GM12878 (cell line): ENCODE measurements around the gene RNF150.

Experiments used
- CBFB ChIP-seq: IDR thresholded peaks from 2 replicates; pipeline ENCODE4 v1.6.1; 2016; ENCODE audit warnings: antibody characterized with exemption, low read depth
- PML ChIP-seq: IDR thresholded peaks from 2 replicates; pipeline ENCODE4 v1.6.1; 2012; ENCODE audit warnings: low read length, inconsistent platforms
- RB1 ChIP-seq: fragments of 450-650 bp; formaldehyde crosslinking; IDR thresholded peaks from 2 replicates; pipeline ENCODE4 v1.6.1; 2017; ENCODE audit warnings: mild to moderate bottlenecking, borderline replicate concordance
- ZBED1 ChIP-seq: IDR thresholded peaks from 2 replicates; pipeline ENCODE4 v1.6.1; 2016; ENCODE audit warnings: borderline replicate concordance
- TF ChIP-seq, protein P1 (sequence below): fragments of 450-650 bp; IDR thresholded peaks from 2 replicates; pipeline ENCODE4 v1.6.1; 2016; ENCODE audit warnings: mild to moderate bottlenecking
- TF ChIP-seq, protein P2 (sequence below): fragments of 450-650 bp; IDR thresholded peaks from 2 replicates; pipeline ENCODE4 v1.6.1; 2018; ENCODE audit warnings: mild to moderate bottlenecking, low read depth, moderate library complexity; ENCODE audit not compliant: partially characterized antibody
- TF ChIP-seq, protein P3 (sequence below), 3 experiments: IDR thresholded peaks in 2 of 3; conservative IDR thresholded peaks in 1 of 3; 2 replicates each; pipeline ENCODE4 v1.5.1; 2011; ENCODE audit warnings: low read depth in 3 of 3, low read length in 3 of 3, mild to moderate bottlenecking in 3 of 3, control low read depth in 2 of 3, moderate library complexity in 2 of 3, inconsistent platforms in 1 of 3, mixed read lengths in 1 of 3; ENCODE audit not compliant: control insufficient read depth in 2 of 3, insufficient read depth in 1 of 3; ENCODE audit errors: extremely low read depth in 1 of 3

DNA sequence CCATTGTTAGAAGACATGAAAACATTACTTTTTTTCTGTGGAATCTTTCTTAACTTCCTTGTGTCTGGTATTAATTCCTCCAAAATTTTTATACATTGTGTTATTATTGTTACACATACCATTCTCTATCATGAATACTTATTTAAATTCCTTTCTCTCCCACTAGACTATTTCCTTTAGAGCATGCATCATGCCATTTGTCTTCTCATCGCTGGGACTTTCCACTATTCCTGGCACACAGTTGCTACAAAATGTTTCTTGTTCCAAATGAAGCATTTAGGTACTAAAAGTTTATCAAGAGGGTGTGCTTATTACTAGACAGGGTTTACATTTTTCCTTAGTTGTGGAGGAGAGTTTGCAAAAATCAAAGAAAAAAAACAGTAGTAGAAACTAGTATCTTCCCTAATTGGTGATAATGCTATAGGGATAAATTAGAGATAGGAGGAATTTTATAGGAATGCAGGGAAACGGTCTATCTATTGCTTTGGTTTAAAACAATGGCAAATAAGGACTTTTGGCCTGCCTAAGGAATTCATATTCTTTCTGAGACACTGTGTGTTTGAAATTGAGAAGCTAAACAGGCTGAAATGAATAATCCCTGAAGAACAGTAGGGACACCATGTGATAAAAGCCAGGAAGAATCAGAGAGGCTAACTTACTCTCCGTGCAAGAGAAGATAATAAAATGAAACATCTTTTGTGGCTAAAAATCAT, 189.6 kb downstream of the RNF150 start:
- TF ChIP-seq, protein P1, sequence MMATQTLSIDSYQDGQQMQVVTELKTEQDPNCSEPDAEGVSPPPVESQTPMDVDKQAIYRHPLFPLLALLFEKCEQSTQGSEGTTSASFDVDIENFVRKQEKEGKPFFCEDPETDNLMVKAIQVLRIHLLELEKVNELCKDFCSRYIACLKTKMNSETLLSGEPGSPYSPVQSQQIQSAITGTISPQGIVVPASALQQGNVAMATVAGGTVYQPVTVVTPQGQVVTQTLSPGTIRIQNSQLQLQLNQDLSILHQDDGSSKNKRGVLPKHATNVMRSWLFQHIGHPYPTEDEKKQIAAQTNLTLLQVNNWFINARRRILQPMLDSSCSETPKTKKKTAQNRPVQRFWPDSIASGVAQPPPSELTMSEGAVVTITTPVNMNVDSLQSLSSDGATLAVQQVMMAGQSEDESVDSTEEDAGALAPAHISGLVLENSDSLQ, result no peak
- no peak for TF ChIP-seq RB1
- TF ChIP-seq, protein P2, sequence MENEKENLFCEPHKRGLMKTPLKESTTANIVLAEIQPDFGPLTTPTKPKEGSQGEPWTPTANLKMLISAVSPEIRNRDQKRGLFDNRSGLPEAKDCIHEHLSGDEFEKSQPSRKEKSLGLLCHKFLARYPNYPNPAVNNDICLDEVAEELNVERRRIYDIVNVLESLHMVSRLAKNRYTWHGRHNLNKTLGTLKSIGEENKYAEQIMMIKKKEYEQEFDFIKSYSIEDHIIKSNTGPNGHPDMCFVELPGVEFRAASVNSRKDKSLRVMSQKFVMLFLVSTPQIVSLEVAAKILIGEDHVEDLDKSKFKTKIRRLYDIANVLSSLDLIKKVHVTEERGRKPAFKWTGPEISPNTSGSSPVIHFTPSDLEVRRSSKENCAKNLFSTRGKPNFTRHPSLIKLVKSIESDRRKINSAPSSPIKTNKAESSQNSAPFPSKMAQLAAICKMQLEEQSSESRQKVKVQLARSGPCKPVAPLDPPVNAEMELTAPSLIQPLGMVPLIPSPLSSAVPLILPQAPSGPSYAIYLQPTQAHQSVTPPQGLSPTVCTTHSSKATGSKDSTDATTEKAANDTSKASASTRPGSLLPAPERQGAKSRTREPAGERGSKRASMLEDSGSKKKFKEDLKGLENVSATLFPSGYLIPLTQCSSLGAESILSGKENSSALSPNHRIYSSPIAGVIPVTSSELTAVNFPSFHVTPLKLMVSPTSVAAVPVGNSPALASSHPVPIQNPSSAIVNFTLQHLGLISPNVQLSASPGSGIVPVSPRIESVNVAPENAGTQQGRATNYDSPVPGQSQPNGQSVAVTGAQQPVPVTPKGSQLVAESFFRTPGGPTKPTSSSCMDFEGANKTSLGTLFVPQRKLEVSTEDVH, result no peak
- TF ChIP-seq CBFB, result no peak
- TF ChIP-seq, protein P3, sequence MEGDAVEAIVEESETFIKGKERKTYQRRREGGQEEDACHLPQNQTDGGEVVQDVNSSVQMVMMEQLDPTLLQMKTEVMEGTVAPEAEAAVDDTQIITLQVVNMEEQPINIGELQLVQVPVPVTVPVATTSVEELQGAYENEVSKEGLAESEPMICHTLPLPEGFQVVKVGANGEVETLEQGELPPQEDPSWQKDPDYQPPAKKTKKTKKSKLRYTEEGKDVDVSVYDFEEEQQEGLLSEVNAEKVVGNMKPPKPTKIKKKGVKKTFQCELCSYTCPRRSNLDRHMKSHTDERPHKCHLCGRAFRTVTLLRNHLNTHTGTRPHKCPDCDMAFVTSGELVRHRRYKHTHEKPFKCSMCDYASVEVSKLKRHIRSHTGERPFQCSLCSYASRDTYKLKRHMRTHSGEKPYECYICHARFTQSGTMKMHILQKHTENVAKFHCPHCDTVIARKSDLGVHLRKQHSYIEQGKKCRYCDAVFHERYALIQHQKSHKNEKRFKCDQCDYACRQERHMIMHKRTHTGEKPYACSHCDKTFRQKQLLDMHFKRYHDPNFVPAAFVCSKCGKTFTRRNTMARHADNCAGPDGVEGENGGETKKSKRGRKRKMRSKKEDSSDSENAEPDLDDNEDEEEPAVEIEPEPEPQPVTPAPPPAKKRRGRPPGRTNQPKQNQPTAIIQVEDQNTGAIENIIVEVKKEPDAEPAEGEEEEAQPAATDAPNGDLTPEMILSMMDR (IDR thresholded peaks at IDR 0.05 in 2 of 3, conservative IDR thresholded peaks at IDR 0.05 in 1 of 3; ENCODE audit: control insufficient read depth in 2 of 3, extremely low read depth in 1 of 3, insufficient read depth in 1 of 3, low read depth in 3 of 3, low read length in 3 of 3), result no peak
- no peak for TF ChIP-seq ZBED1
- no peak for TF ChIP-seq PML
